Caco-2 (cell line): ENCODE results near the gene LTBP1. TPM values are rescaled to one million over a fixed set of nuclear protein-coding genes. Genes with fewer than 3 reads are reported as not detected.

Experiments used
- BruUV-seq: library from RNA; stranded (reverse); fragments of 400-500 nt; replicated peaks from 2 replicates; lab custom pipeline; 2021; lab: Mats Ljungman, UMichigan
- CTCF ChIA-PET: fragments of 300-600 bp; sonication (Branson Sonifier 250); formaldehyde crosslinking; loops from one replicate; lab custom pipeline; 2022; ENCODE audit warnings: antibody characterized with exemption; lab: Charles Lee
- POLR2A ChIA-PET: fragments of 300-600 bp; sonication (Branson Sonifier 250); formaldehyde crosslinking; loops from one replicate; lab custom pipeline; 2022; ENCODE audit warnings: antibody characterized with exemption; lab: Charles Lee
- DNase-seq, 2 experiments: peaks; one replicate each; pipeline versions ENCODE4 v3.0.0 to v3.0.0-alpha.2; 2020 to 2022
- H3K27me3 ChIP-seq: replicated peaks from 2 replicates; pipeline ENCODE4 v1.6.0; 2011; ENCODE audit warnings: low read length; ENCODE audit not compliant: control insufficient read depth, insufficient read depth
- H3K36me3 ChIP-seq: 2 replicates; pipeline ENCODE4 v1.5.1; 2011; ENCODE audit warnings: low read length; ENCODE audit not compliant: control insufficient read depth, insufficient read depth
- H3K4me1 ChIP-seq: fragments of 250-450 bp; sonication (Bioruptor Pico); 2 replicates; pipeline ENCODE4 v1.5.1; 2020; ENCODE audit warnings: mild to moderate bottlenecking
- H3K4me3 ChIP-seq: 2 replicates; pipeline ENCODE4 v1.5.1; 2011; ENCODE audit warnings: low read depth, mild to moderate bottlenecking, control low read depth, low read length
- H3K9me3 ChIP-seq: fragments of 250-450 bp; sonication (Bioruptor Pico); 2 replicates; pipeline ENCODE4 v1.5.1; 2020; ENCODE audit warnings: mild to moderate bottlenecking, moderate library complexity
- H3K27ac Mint-ChIP-seq: one replicate; pipeline ENCODE4 v1.8.0; 2022; ENCODE audit warnings: mixed read lengths; ENCODE audit not compliant: unreplicated experiment
- H3K27me3 Mint-ChIP-seq: one replicate; pipeline ENCODE4 v1.8.0; 2022; ENCODE audit warnings: mixed read lengths; ENCODE audit not compliant: insufficient read depth, unreplicated experiment
- H3K36me3 Mint-ChIP-seq: one replicate; pipeline ENCODE4 v1.8.0; 2022; ENCODE audit warnings: mild to moderate bottlenecking, mixed read lengths; ENCODE audit not compliant: insufficient read depth, unreplicated experiment
- H3K4me1 Mint-ChIP-seq: one replicate; pipeline ENCODE4 v1.8.0; 2022; ENCODE audit warnings: low read depth, mixed read lengths; ENCODE audit not compliant: unreplicated experiment
- H3K4me3 Mint-ChIP-seq: one replicate; pipeline ENCODE4 v1.8.0; 2022; ENCODE audit warnings: mild to moderate bottlenecking, moderate library complexity, mixed read lengths; ENCODE audit not compliant: unreplicated experiment
- H3K9me3 Mint-ChIP-seq: one replicate; pipeline ENCODE4 v1.8.0; 2022; ENCODE audit warnings: mixed read lengths; ENCODE audit not compliant: unreplicated experiment
- intact Hi-C: fragments of 100-400 bp; cut with micrococcal nuclease; formaldehyde crosslinking; loops from one replicate; pipeline ENCODE4 v1.10.0; 2022; ENCODE audit not compliant: unreplicated experiment
- total RNA-seq: library from RNA; stranded (reverse); gene quantifications from 2 replicates; pipeline ENCODE4 v1.2.3, GENCODE V29; 2022
- TF ChIP-seq, protein P1 (sequence below), 2 experiments: fragments of 200-600 bp in 1 of 2; IDR thresholded peaks; 1 replicate in 1 of 2; 2 replicates in 1 of 2; pipeline versions ENCODE4 v1.5.1 to v1.8.0; 2011 to 2022; ENCODE audit warnings: antibody characterized with exemption in 1 of 2, control low read depth in 1 of 2, inconsistent platforms in 1 of 2, low read depth in 1 of 2, low read length in 1 of 2, mild to moderate bottlenecking in 1 of 2, moderate library complexity in 1 of 2; ENCODE audit not compliant: insufficient read depth in 1 of 2, severe bottlenecking in 1 of 2, unreplicated experiment in 1 of 2

LTBP1 gene
- total RNA-seq, 1 experiment from 2014 or later = 64.2 TPM

DNA sequence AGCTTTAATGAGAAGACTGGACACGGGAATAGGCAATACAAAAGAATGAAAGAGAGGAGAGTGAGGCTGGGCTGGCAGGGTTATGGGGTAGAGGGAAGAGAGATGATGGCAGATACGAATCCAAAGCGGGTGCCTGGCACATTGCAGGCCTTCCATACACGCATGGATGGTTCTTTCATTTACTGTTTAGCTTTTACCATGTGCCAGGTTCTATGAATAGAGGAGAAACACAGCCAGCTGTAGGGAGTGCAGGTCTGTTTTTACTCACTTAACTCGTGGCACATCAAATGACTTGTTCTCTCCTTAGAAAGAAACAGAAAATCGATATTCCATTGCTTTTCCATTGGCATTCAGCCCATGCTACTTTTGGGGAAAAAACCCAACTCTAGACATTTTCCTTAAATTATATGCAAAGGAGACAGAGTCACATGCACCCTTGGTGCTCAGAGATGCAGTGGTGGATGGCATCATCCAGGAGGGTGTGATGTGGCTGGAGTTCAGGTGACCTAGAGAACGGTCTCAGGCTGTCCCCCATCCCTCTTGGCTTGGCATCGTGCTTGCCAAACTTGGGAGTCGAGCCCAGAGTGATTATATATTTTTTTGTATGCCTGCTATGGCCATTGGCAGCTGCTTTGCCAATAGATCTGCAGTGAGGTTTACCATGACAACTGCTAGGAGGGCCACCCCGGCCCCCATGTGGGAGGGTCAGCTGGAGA is 6.2 kb downstream of the LTBP1 start:
- intact Hi-C loops = no loop called here
- no peaks in the 10 kb centered on the region for H3K9me3 Mint-ChIP-seq
- Histone ChIP-seq H3K9me3 (no peaks in the 10 kb centered on the region), H3K36me3 (no peaks in the 10 kb centered on the region), H3K27me3 (no peaks in the 10 kb centered on the region), H3K4me1 (no peaks in the 10 kb centered on the region), H3K4me3 (no peak overlapping the region)
- ChIA-PET POLR2A (no interaction called here), CTCF (no interaction called here)
- H3K27me3 Mint-ChIP-seq = no peaks in the 10 kb centered on the region
- DNase-seq = no peak
- no peak overlapping the region for H3K4me3 Mint-ChIP-seq
- TF ChIP-seq, protein P1, sequence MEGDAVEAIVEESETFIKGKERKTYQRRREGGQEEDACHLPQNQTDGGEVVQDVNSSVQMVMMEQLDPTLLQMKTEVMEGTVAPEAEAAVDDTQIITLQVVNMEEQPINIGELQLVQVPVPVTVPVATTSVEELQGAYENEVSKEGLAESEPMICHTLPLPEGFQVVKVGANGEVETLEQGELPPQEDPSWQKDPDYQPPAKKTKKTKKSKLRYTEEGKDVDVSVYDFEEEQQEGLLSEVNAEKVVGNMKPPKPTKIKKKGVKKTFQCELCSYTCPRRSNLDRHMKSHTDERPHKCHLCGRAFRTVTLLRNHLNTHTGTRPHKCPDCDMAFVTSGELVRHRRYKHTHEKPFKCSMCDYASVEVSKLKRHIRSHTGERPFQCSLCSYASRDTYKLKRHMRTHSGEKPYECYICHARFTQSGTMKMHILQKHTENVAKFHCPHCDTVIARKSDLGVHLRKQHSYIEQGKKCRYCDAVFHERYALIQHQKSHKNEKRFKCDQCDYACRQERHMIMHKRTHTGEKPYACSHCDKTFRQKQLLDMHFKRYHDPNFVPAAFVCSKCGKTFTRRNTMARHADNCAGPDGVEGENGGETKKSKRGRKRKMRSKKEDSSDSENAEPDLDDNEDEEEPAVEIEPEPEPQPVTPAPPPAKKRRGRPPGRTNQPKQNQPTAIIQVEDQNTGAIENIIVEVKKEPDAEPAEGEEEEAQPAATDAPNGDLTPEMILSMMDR (IDR thresholded peaks at IDR 0.05; ENCODE audit: insufficient read depth in 1 of 2, low read depth in 1 of 2, low read length in 1 of 2, severe bottlenecking in 1 of 2, unreplicated experiment in 1 of 2) = no peak
- H3K4me1 Mint-ChIP-seq = no peaks in the 10 kb centered on the region
- H3K27ac Mint-ChIP-seq = no peak overlapping the region
- peaks cover 6% of the 10 kb centered on the region for H3K36me3 Mint-ChIP-seq
- no TSS peak for BruUV-seq

DNA sequence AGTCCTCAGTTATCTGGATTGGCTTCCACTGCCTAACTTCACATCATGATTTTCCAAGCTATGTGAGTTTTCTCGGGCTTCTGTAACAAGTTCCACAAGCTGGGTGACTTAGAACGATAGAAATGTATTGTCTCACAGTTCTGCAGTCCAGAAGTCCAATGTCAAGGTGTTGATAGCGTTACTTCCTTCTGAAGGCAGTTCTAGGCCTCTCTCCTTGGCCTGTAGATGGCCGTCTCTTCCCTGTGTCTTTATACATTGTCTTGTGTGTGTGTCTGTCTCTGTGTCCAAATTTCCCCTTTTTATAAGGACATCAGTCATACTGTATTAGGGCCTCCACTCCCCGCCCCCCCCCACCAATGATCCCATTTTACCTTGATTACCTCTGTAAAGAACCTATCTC is 7.5 kb downstream of the LTBP1 start:
- no peaks in the 10 kb centered on the region for H3K36me3 ChIP-seq
- Mint-ChIP-seq H3K36me3 (peaks cover 6% of the 10 kb centered on the region), H3K27ac (no peak overlapping the region), H3K4me1 (no peaks in the 10 kb centered on the region), H3K4me3 (no peak overlapping the region), H3K27me3 (no peaks in the 10 kb centered on the region), H3K9me3 (no peaks in the 10 kb centered on the region)
- intact Hi-C loops = no loop called here
- CTCF ChIA-PET = no interaction called here
- no peak overlapping the region for H3K4me3 ChIP-seq
- H3K9me3 ChIP-seq = no peaks in the 10 kb centered on the region
- H3K4me1 ChIP-seq = no peaks in the 10 kb centered on the region
- TF ChIP-seq, protein P1 (IDR thresholded peaks at IDR 0.05; ENCODE audit: insufficient read depth in 1 of 2, low read depth in 1 of 2, low read length in 1 of 2, severe bottlenecking in 1 of 2, unreplicated experiment in 1 of 2) = no peak
- no peaks in the 10 kb centered on the region for H3K27me3 ChIP-seq
- POLR2A ChIA-PET = no interaction called here
- BruUV-seq = no TSS peak
- no peak for DNase-seq

DNA sequence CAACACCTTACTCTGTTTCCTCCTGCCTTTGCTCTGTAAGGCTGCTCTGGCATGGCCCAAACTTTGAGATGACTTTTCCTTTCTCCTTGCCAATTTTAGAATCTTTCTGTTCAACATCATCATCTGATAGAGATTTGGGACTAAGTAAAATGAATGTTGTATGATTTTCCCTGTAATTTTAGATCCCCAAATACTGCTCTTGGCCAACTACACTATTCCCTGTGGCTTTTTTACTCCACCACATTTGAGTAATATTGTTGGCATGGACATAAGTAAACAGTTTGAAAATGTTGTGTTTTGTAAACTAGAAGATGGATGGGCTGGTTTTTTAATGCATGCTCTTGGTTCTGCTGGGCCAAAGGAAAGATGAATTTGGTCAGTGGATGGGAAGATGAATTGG is 12.1 kb downstream of the LTBP1 start:
- DNase-seq = no peak
- no peaks in the 10 kb centered on the region for H3K4me1 ChIP-seq
- H3K4me3 ChIP-seq = no peak overlapping the region
- Mint-ChIP-seq H3K27me3 (no peaks in the 10 kb centered on the region), H3K4me3 (no peak overlapping the region), H3K9me3 (no peaks in the 10 kb centered on the region), H3K4me1 (no peaks in the 10 kb centered on the region), H3K36me3 (peaks cover 6% of the 10 kb centered on the region), H3K27ac (no peak overlapping the region)
- intact Hi-C loops = no loop called here
- H3K9me3 ChIP-seq = no peaks in the 10 kb centered on the region
- H3K36me3 ChIP-seq = no peaks in the 10 kb centered on the region
- TF ChIP-seq, protein P1 (IDR thresholded peaks at IDR 0.05; ENCODE audit: insufficient read depth in 1 of 2, low read depth in 1 of 2, low read length in 1 of 2, severe bottlenecking in 1 of 2, unreplicated experiment in 1 of 2) = no peak
- BruUV-seq = no TSS peak
- ChIA-PET POLR2A (no interaction called here), CTCF (no interaction called here)
- H3K27me3 ChIP-seq = no peaks in the 10 kb centered on the region
